GM12878 (cell line): ENCODE results near the gene RBM7.
A peak's percentile ranks its signal among the peaks of the same experiment; 100 is the strongest.

Source experiments
- BHLHE40 ChIP-seq, 2 experiments: fragments of 450-650 bp in 1 of 2; IDR thresholded peaks; 2 replicates each; pipeline ENCODE4 v1.6.1; 2011 to 2017; ENCODE audit warnings: low read depth in 2 of 2, borderline replicate concordance in 1 of 2, improper control_type of control experiment in 1 of 2, low read length in 1 of 2, mild to moderate bottlenecking in 1 of 2
- CHD2 ChIP-seq: IDR thresholded peaks from 2 replicates; pipeline ENCODE4 v1.6.1; 2011; ENCODE audit warnings: low read depth, low read length, improper control_type of control experiment, borderline replicate concordance
- EGR1 ChIP-seq, 2 experiments: IDR thresholded peaks; 1 replicate in 1 of 2; 2 replicates in 1 of 2; pipeline ENCODE4 v1.6.1; 2011 to 2012; ENCODE audit warnings: low read depth in 2 of 2, low read length in 2 of 2, borderline replicate concordance in 1 of 2, mild to moderate bottlenecking in 1 of 2, moderate library complexity in 1 of 2
- EZH2 ChIP-seq: IDR thresholded peaks from 2 replicates; pipeline ENCODE4 v1.6.1; 2012; ENCODE audit warnings: low read depth, mild to moderate bottlenecking, control low read depth, inconsistent platforms, low read length, borderline replicate concordance; ENCODE audit not compliant: control insufficient read depth
- POLR2A ChIP-seq: IDR thresholded peaks from 2 replicates; pipeline ENCODE4 v1.6.1; 2011; ENCODE audit warnings: low read depth, mild to moderate bottlenecking, low read length
- ZNF274 ChIP-seq: IDR thresholded peaks from one replicate; pipeline ENCODE4 v1.8.0; 2011; ENCODE audit not compliant: insufficient read length, insufficient read depth
- ZZZ3 ChIP-seq: IDR thresholded peaks from 2 replicates; pipeline ENCODE4 v1.6.1; 2011; ENCODE audit warnings: low read depth; ENCODE audit not compliant: control insufficient read depth, insufficient read length
- TF ChIP-seq, protein P1 (sequence below): fragments of 450-650 bp; formaldehyde crosslinking; IDR thresholded peaks from 2 replicates; pipeline ENCODE4 v1.5.0; 2022; ENCODE audit warnings: mild to moderate bottlenecking, missing genetic modification characterization
- TF ChIP-seq, protein P2 (sequence below), 3 experiments: IDR thresholded peaks in 2 of 3; conservative IDR thresholded peaks in 1 of 3; 2 replicates each; pipeline ENCODE4 v1.5.1; 2011; ENCODE audit warnings: low read depth in 3 of 3, low read length in 3 of 3, mild to moderate bottlenecking in 3 of 3, control low read depth in 2 of 3, moderate library complexity in 2 of 3, inconsistent platforms in 1 of 3, mixed read lengths in 1 of 3; ENCODE audit not compliant: control insufficient read depth in 2 of 3, insufficient read depth in 1 of 3; ENCODE audit errors: extremely low read depth in 1 of 3
- TF ChIP-seq, protein P3 (sequence below): fragments of 450-650 bp; IDR thresholded peaks from 2 replicates; pipeline ENCODE4 v1.6.1; 2017; ENCODE audit warnings: antibody characterized with exemption, mild to moderate bottlenecking, moderate library complexity

DNA sequence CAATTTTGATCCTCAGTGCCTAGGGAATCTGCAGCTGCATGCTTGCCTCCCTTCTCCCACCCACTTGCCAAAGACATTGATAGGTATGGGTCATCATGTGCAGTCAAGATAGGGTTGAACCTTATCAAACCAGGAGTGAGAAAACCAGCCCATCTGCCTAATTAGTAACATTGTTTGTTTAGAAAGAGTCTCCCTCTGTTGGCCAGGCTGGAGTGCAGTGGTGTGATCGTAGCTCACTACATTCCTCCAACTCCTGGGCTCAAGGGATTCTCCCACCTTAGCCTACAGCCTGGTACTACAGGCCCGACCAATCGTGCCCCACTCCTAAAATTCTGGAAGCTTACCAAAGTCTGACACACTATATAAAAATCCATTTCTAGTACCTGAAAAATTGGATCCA is 4.7 kb upstream of the RBM7 start:
- TF ChIP-seq ZNF274, result no peak
- TF ChIP-seq, protein P1, sequence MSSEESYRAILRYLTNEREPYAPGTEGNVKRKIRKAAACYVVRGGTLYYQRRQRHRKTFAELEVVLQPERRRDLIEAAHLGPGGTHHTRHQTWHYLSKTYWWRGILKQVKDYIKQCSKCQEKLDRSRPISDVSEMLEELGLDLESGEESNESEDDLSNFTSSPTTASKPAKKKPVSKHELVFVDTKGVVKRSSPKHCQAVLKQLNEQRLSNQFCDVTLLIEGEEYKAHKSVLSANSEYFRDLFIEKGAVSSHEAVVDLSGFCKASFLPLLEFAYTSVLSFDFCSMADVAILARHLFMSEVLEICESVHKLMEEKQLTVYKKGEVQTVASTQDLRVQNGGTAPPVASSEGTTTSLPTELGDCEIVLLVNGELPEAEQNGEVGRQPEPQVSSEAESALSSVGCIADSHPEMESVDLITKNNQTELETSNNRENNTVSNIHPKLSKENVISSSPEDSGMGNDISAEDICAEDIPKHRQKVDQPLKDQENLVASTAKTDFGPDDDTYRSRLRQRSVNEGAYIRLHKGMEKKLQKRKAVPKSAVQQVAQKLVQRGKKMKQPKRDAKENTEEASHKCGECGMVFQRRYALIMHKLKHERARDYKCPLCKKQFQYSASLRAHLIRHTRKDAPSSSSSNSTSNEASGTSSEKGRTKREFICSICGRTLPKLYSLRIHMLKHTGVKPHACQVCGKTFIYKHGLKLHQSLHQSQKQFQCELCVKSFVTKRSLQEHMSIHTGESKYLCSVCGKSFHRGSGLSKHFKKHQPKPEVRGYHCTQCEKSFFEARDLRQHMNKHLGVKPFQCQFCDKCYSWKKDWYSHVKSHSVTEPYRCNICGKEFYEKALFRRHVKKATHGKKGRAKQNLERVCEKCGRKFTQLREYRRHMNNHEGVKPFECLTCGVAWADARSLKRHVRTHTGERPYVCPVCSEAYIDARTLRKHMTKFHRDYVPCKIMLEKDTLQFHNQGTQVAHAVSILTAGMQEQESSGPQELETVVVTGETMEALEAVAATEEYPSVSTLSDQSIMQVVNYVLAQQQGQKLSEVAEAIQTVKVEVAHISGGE, result no peak
- TF ChIP-seq, protein P2, sequence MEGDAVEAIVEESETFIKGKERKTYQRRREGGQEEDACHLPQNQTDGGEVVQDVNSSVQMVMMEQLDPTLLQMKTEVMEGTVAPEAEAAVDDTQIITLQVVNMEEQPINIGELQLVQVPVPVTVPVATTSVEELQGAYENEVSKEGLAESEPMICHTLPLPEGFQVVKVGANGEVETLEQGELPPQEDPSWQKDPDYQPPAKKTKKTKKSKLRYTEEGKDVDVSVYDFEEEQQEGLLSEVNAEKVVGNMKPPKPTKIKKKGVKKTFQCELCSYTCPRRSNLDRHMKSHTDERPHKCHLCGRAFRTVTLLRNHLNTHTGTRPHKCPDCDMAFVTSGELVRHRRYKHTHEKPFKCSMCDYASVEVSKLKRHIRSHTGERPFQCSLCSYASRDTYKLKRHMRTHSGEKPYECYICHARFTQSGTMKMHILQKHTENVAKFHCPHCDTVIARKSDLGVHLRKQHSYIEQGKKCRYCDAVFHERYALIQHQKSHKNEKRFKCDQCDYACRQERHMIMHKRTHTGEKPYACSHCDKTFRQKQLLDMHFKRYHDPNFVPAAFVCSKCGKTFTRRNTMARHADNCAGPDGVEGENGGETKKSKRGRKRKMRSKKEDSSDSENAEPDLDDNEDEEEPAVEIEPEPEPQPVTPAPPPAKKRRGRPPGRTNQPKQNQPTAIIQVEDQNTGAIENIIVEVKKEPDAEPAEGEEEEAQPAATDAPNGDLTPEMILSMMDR (IDR thresholded peaks at IDR 0.05 in 2 of 3, conservative IDR thresholded peaks at IDR 0.05 in 1 of 3; ENCODE audit: control insufficient read depth in 2 of 3, extremely low read depth in 1 of 3, insufficient read depth in 1 of 3, low read depth in 3 of 3, low read length in 3 of 3), result peak; percentile 21 to 38 (median 22); a peak in 3 of 6 replicates
- TF ChIP-seq EGR1 (IDR thresholded peaks at IDR 0.05; ENCODE audit: borderline replicate concordance in 1 of 2, low read depth in 2 of 2, low read length in 2 of 2), result no peak
- no peak for TF ChIP-seq EZH2
- TF ChIP-seq ZZZ3, result no peak
- TF ChIP-seq POLR2A, result no peak
- TF ChIP-seq, protein P3, sequence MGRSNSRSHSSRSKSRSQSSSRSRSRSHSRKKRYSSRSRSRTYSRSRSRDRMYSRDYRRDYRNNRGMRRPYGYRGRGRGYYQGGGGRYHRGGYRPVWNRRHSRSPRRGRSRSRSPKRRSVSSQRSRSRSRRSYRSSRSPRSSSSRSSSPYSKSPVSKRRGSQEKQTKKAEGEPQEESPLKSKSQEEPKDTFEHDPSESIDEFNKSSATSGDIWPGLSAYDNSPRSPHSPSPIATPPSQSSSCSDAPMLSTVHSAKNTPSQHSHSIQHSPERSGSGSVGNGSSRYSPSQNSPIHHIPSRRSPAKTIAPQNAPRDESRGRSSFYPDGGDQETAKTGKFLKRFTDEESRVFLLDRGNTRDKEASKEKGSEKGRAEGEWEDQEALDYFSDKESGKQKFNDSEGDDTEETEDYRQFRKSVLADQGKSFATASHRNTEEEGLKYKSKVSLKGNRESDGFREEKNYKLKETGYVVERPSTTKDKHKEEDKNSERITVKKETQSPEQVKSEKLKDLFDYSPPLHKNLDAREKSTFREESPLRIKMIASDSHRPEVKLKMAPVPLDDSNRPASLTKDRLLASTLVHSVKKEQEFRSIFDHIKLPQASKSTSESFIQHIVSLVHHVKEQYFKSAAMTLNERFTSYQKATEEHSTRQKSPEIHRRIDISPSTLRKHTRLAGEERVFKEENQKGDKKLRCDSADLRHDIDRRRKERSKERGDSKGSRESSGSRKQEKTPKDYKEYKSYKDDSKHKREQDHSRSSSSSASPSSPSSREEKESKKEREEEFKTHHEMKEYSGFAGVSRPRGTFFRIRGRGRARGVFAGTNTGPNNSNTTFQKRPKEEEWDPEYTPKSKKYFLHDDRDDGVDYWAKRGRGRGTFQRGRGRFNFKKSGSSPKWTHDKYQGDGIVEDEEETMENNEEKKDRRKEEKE, result no peak
- TF ChIP-seq CHD2, result no peak
- no peak for TF ChIP-seq BHLHE40 (IDR thresholded peaks at IDR 0.05; ENCODE audit: borderline replicate concordance in 1 of 2, low read depth in 2 of 2, low read length in 1 of 2)
